HG03571 (cell line): ENCODE results near the gene SEMA5B.

Source experiments
- ATAC-seq: cut with Tn5 transposase; IDR thresholded peaks from one replicate; pipeline ENCODE4 v1.9.1; 2021; ENCODE audit not compliant: unreplicated experiment

SEMA5B gene

GRCh38 chr3:122994954-122995353, 32.6 kb downstream of the SEMA5B start:
- no peak for ATAC-seq

GRCh38 chr3:122993124-122993978, 34.2 kb downstream of the SEMA5B start:
- no peak for ATAC-seq

GRCh38 chr3:122992676-122993075, 34.9 kb downstream of the SEMA5B start:
- no peak for ATAC-seq

- ATAC-seq = no peak
These were observed 35.4 kb downstream of the SEMA5B start for GRCh38 chr3:122992133-122992532.

- no peak for ATAC-seq
These were observed 36.2 kb downstream of the SEMA5B start for GRCh38 chr3:122991236-122991985.

GRCh38 chr3:122989856-122990575, 37.5 kb downstream of the SEMA5B start:
- no peak for ATAC-seq

- ATAC-seq = no peak
These were observed 39.1 kb downstream of the SEMA5B start for GRCh38 chr3:122988508-122988907.

GRCh38 chr3:122987736-122988319, 39.7 kb downstream of the SEMA5B start:
- ATAC-seq = no peak

- no peak for ATAC-seq
These were observed 40.3 kb downstream of the SEMA5B start for GRCh38 chr3:122987231-122987630.

GRCh38 chr3:122986693-122987179, 40.8 kb downstream of the SEMA5B start:
- no peak for ATAC-seq

GRCh38 chr3:122985539-122985938, 42.0 kb downstream of the SEMA5B start:
- ATAC-seq = no peak

GRCh38 chr3:122984650-122985049, 42.9 kb downstream of the SEMA5B start:
- ATAC-seq = no peak

GRCh38 chr3:122984007-122984406, 43.6 kb downstream of the SEMA5B start:
- no peak for ATAC-seq

GRCh38 chr3:122982216-122983185, 45.1 kb downstream of the SEMA5B start:
- ATAC-seq = no peak

- ATAC-seq = no peak
These were observed 48.4 kb downstream of the SEMA5B start for GRCh38 chr3:122979211-122979610.

GRCh38 chr3:122978569-122978968, 49.0 kb downstream of the SEMA5B start:
- no peak for ATAC-seq

- ATAC-seq = no peak
These were observed 49.7 kb downstream of the SEMA5B start for GRCh38 chr3:122977746-122978466.

GRCh38 chr3:122975924-122976293, 51.7 kb downstream of the SEMA5B start:
- no peak for ATAC-seq
